Activated CD4-positive, alpha-beta T cell treated with anti-CD3 and anti-CD28 coated beads, Interleukin-2, amount 10 ng/mL, durations not matched to agents 24 days and 14 days (primary cell): ENCODE data around the gene XIRP2. TPM values are rescaled to one million over a fixed set of nuclear protein-coding genes. Genes with fewer than 3 reads are reported as not detected.

Experiments
- DNase-seq: peaks from one replicate; pipeline ENCODE4 v3.0.0; 2022
- H3K27ac Mint-ChIP-seq: one replicate; pipeline ENCODE4 v1.8.0; 2022; ENCODE audit warnings: mild to moderate bottlenecking, mixed read lengths
- H3K27me3 Mint-ChIP-seq: one replicate; pipeline ENCODE4 v1.8.0; 2022; ENCODE audit warnings: mixed read lengths
- H3K36me3 Mint-ChIP-seq: one replicate; pipeline ENCODE4 v1.8.0; 2022; ENCODE audit warnings: low read depth, mild to moderate bottlenecking, mixed read lengths
- H3K4me1 Mint-ChIP-seq: one replicate; pipeline ENCODE4 v1.8.0; 2021; ENCODE audit warnings: mixed read lengths
- H3K4me3 Mint-ChIP-seq: one replicate; pipeline ENCODE4 v1.8.0; 2022; ENCODE audit warnings: mild to moderate bottlenecking, moderate library complexity, mixed read lengths
- H3K9me3 Mint-ChIP-seq: one replicate; pipeline ENCODE4 v1.8.0; 2021; ENCODE audit warnings: mixed read lengths
- intact Hi-C: fragments of 100-400 bp; cut with micrococcal nuclease; formaldehyde crosslinking; loops from one replicate; pipeline ENCODE4 v1.15.1; 2023
- total RNA-seq: library from RNA; stranded (reverse); gene quantifications from 2 replicates; pipeline ENCODE4 v1.2.3, GENCODE V29; 2022

The XIRP2 gene
- total RNA-seq, 1 donor from 2014 or later = not detected

- no peaks in the 10 kb centered on the region for H3K27me3 Mint-ChIP-seq
- intact Hi-C loops = no loop called here
- H3K4me1 Mint-ChIP-seq = no peaks in the 10 kb centered on the region
- no peak overlapping the region for H3K4me3 Mint-ChIP-seq
- no peak overlapping the region for H3K27ac Mint-ChIP-seq
- no peak for DNase-seq
- H3K36me3 Mint-ChIP-seq = no peaks in the 10 kb centered on the region
- no peaks in the 10 kb centered on the region for H3K9me3 Mint-ChIP-seq
These were observed 300.0 kb downstream of the XIRP2 start for GRCh38 chr2:167187978-167188967.

GRCh38 chr2:167190053-167190452 lies 301.8 kb downstream of the XIRP2 start:
- Mint-ChIP-seq H3K9me3 (no peaks in the 10 kb centered on the region), H3K36me3 (no peaks in the 10 kb centered on the region), H3K27me3 (no peaks in the 10 kb centered on the region), H3K27ac (no peak overlapping the region), H3K4me3 (no peak overlapping the region), H3K4me1 (no peaks in the 10 kb centered on the region)
- no peak for DNase-seq
- intact Hi-C loops = no loop called here

GRCh38 chr2:167191588-167191987 lies 303.3 kb downstream of the XIRP2 start:
- Mint-ChIP-seq H3K27ac (no peak overlapping the region), H3K36me3 (no peaks in the 10 kb centered on the region), H3K4me3 (no peak overlapping the region), H3K4me1 (no peaks in the 10 kb centered on the region), H3K27me3 (no peaks in the 10 kb centered on the region), H3K9me3 (no peaks in the 10 kb centered on the region)
- intact Hi-C loops = no loop called here
- DNase-seq = no peak

GRCh38 chr2:167192833-167193232 lies 304.6 kb downstream of the XIRP2 start:
- Mint-ChIP-seq H3K36me3 (no peaks in the 10 kb centered on the region), H3K4me1 (no peaks in the 10 kb centered on the region), H3K27me3 (no peaks in the 10 kb centered on the region), H3K4me3 (no peak overlapping the region), H3K27ac (no peak overlapping the region), H3K9me3 (no peaks in the 10 kb centered on the region)
- intact Hi-C loops = no loop called here
- no peak for DNase-seq

GRCh38 chr2:167196461-167197252 lies 308.4 kb downstream of the XIRP2 start:
- no peaks in the 10 kb centered on the region for H3K4me1 Mint-ChIP-seq
- no peaks in the 10 kb centered on the region for H3K9me3 Mint-ChIP-seq
- H3K27ac Mint-ChIP-seq = no peak overlapping the region
- no peak overlapping the region for H3K4me3 Mint-ChIP-seq
- no peaks in the 10 kb centered on the region for H3K27me3 Mint-ChIP-seq
- no peak for DNase-seq
- H3K36me3 Mint-ChIP-seq = no peaks in the 10 kb centered on the region
- intact Hi-C loops = no loop called here

GRCh38 chr2:167198009-167198408 lies 309.7 kb downstream of the XIRP2 start:
- H3K9me3 Mint-ChIP-seq = no peaks in the 10 kb centered on the region
- H3K4me1 Mint-ChIP-seq = no peaks in the 10 kb centered on the region
- H3K36me3 Mint-ChIP-seq = no peaks in the 10 kb centered on the region
- H3K27ac Mint-ChIP-seq = no peak overlapping the region
- intact Hi-C loops = no loop called here
- no peak overlapping the region for H3K4me3 Mint-ChIP-seq
- no peak for DNase-seq
- H3K27me3 Mint-ChIP-seq = no peaks in the 10 kb centered on the region

- no peaks in the 10 kb centered on the region for H3K4me1 Mint-ChIP-seq
These were observed 310.3 kb downstream of the XIRP2 start for GRCh38 chr2:167198576-167198975.

GRCh38 chr2:167200019-167200418 lies 311.7 kb downstream of the XIRP2 start:
- no peaks in the 10 kb centered on the region for H3K36me3 Mint-ChIP-seq
- no peak for DNase-seq
- no peaks in the 10 kb centered on the region for H3K4me1 Mint-ChIP-seq
- no peaks in the 10 kb centered on the region for H3K27me3 Mint-ChIP-seq
- no peak overlapping the region for H3K4me3 Mint-ChIP-seq
- H3K27ac Mint-ChIP-seq = no peak overlapping the region
- intact Hi-C loops = no loop called here
- H3K9me3 Mint-ChIP-seq = no peaks in the 10 kb centered on the region

More at GRCh38 chr2:167198576-167198975, 310.3 kb downstream of the XIRP2 start:
- intact Hi-C loops = no loop called here
- no peak for DNase-seq
- Mint-ChIP-seq H3K36me3 (no peaks in the 10 kb centered on the region), H3K9me3 (no peaks in the 10 kb centered on the region), H3K4me3 (no peak overlapping the region), H3K27ac (no peak overlapping the region), H3K27me3 (no peaks in the 10 kb centered on the region)

GRCh38 chr2:167209784-167210183 lies 321.5 kb downstream of the XIRP2 start:
- no peaks in the 10 kb centered on the region for H3K27me3 Mint-ChIP-seq
- intact Hi-C loops = no loop called here
- no peak for DNase-seq
- no peaks in the 10 kb centered on the region for H3K36me3 Mint-ChIP-seq
- H3K4me3 Mint-ChIP-seq = no peak overlapping the region
- H3K4me1 Mint-ChIP-seq = no peaks in the 10 kb centered on the region
- no peak overlapping the region for H3K27ac Mint-ChIP-seq
- H3K9me3 Mint-ChIP-seq = no peaks in the 10 kb centered on the region

- peak; percentile 71 for DNase-seq
- no peaks in the 10 kb centered on the region for H3K36me3 Mint-ChIP-seq
- intact Hi-C loops = loop anchor here (1.0 kb wide), 1 partner anchor 673 kb away; no protein-coding TSS in a partner anchor
- no peak overlapping the region for H3K4me3 Mint-ChIP-seq
- H3K27ac Mint-ChIP-seq = no peak overlapping the region
- no peaks in the 10 kb centered on the region for H3K9me3 Mint-ChIP-seq
- H3K27me3 Mint-ChIP-seq = no peaks in the 10 kb centered on the region
- H3K4me1 Mint-ChIP-seq = no peaks in the 10 kb centered on the region
These were observed 323.9 kb downstream of the XIRP2 start for GRCh38 chr2:167212014-167212648.

GRCh38 chr2:167215595-167215994 lies 327.3 kb downstream of the XIRP2 start:
- H3K4me3 Mint-ChIP-seq = no peak overlapping the region
- H3K27me3 Mint-ChIP-seq = no peaks in the 10 kb centered on the region
- no peaks in the 10 kb centered on the region for H3K9me3 Mint-ChIP-seq
- no peak for DNase-seq
- H3K4me1 Mint-ChIP-seq = no peaks in the 10 kb centered on the region
- no peaks in the 10 kb centered on the region for H3K36me3 Mint-ChIP-seq
- H3K27ac Mint-ChIP-seq = no peak overlapping the region
- intact Hi-C loops = no loop called here

- no peaks in the 10 kb centered on the region for H3K9me3 Mint-ChIP-seq
- no peak for DNase-seq
- no peaks in the 10 kb centered on the region for H3K4me1 Mint-ChIP-seq
- H3K36me3 Mint-ChIP-seq = no peaks in the 10 kb centered on the region
- no peak overlapping the region for H3K4me3 Mint-ChIP-seq
- H3K27ac Mint-ChIP-seq = no peak overlapping the region
- H3K27me3 Mint-ChIP-seq = no peaks in the 10 kb centered on the region
- intact Hi-C loops = no loop called here
These were observed 349.2 kb downstream of the XIRP2 start for GRCh38 chr2:167237478-167237877.

GRCh38 chr2:167240671-167241070 lies 352.4 kb downstream of the XIRP2 start:
- no peaks in the 10 kb centered on the region for H3K9me3 Mint-ChIP-seq
- intact Hi-C loops = no loop called here
- no peak overlapping the region for H3K27ac Mint-ChIP-seq

GRCh38 chr2:167249197-167249596 lies 360.9 kb downstream of the XIRP2 start:
- H3K4me3 Mint-ChIP-seq = no peak overlapping the region
- H3K27me3 Mint-ChIP-seq = no peaks in the 10 kb centered on the region
- no peaks in the 10 kb centered on the region for H3K36me3 Mint-ChIP-seq
- no peaks in the 10 kb centered on the region for H3K4me1 Mint-ChIP-seq
- H3K27ac Mint-ChIP-seq = no peak overlapping the region
- DNase-seq = no peak
- intact Hi-C loops = no loop called here
- H3K9me3 Mint-ChIP-seq = no peaks in the 10 kb centered on the region

More at GRCh38 chr2:167240671-167241070, 352.4 kb downstream of the XIRP2 start:
- Mint-ChIP-seq H3K36me3 (no peaks in the 10 kb centered on the region), H3K27me3 (no peaks in the 10 kb centered on the region), H3K4me3 (no peak overlapping the region), H3K4me1 (no peaks in the 10 kb centered on the region)
- DNase-seq = no peak
